ENCODE results near the gene AGBL5.

The AGBL5 gene, protein sequence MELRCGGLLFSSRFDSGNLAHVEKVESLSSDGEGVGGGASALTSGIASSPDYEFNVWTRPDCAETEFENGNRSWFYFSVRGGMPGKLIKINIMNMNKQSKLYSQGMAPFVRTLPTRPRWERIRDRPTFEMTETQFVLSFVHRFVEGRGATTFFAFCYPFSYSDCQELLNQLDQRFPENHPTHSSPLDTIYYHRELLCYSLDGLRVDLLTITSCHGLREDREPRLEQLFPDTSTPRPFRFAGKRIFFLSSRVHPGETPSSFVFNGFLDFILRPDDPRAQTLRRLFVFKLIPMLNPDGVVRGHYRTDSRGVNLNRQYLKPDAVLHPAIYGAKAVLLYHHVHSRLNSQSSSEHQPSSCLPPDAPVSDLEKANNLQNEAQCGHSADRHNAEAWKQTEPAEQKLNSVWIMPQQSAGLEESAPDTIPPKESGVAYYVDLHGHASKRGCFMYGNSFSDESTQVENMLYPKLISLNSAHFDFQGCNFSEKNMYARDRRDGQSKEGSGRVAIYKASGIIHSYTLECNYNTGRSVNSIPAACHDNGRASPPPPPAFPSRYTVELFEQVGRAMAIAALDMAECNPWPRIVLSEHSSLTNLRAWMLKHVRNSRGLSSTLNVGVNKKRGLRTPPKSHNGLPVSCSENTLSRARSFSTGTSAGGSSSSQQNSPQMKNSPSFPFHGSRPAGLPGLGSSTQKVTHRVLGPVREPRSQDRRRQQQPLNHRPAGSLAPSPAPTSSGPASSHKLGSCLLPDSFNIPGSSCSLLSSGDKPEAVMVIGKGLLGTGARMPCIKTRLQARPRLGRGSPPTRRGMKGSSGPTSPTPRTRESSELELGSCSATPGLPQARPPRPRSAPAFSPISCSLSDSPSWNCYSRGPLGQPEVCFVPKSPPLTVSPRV

DNA sequence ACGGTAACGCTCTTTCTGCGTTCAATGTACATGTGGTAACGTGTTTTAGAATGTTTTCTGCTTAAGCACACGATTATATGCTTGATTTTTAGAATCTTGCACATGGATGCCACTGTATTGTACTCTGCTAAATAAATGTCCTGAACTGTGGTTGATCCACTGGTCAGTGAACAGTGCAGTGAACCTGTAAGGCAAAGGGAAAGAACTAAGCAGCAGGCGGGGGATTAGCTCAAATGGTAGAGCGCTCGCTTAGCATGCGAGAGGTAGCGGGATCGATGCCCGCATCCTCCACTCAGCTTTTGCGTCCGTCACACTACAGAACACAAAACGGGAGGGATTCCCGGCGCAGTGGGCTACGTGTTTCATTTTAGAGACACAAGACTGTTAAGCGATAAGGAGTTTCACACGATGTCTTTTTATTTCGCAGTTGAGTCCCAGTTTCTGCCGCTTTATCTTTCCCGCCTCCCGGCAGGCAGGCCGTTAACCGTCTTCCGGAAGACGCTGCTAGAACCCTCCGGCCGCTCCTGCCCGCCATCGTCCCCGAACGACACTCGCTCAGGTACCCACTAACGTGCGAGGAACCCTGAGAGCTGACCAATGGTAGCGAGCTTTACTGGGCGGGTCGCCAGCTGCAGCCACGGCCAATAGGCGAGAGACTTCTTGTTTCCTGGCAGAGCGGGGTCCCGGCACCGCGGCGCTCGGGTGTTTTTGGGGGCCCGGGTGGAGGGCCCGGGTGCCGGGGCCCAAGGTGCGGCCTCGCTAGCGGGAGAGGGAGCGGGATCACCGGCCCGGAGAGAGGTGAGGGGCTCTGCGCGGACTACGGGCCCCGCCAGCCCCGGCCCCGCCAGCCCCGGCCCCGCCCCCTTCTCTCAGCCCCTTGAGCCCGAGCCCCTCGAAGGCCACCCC is at the start of gene AGBL5:
Gene AGBL5, plus strand, starts transcription at position 673 of the 906 bp plus-strand sequence. CDS start 1,291 bp downstream, outside the sequence.
- peak; percentile 36 to 97 (median 88) for DNase-seq

GRCh38 chr2:27001950-27002349 is 49.5 kb upstream of the AGBL5 start:
- DNase-seq = peak in 5 of 56 donors; percentile 13 to 55 (median 13)

- peak in 1 of 56 donors; percentile 41 for DNase-seq
These were observed 48.5 kb upstream of the AGBL5 start for GRCh38 chr2:27003007-27003406.

- peak in 1 of 56 donors; percentile 32 for DNase-seq
These were observed 47.6 kb upstream of the AGBL5 start for GRCh38 chr2:27003857-27004256.

- DNase-seq = no peak
These were observed 44.7 kb upstream of the AGBL5 start for GRCh38 chr2:27006602-27007415.

- DNase-seq = no peak
These were observed 43.8 kb upstream of the AGBL5 start for GRCh38 chr2:27007416-27008374.

DNA sequence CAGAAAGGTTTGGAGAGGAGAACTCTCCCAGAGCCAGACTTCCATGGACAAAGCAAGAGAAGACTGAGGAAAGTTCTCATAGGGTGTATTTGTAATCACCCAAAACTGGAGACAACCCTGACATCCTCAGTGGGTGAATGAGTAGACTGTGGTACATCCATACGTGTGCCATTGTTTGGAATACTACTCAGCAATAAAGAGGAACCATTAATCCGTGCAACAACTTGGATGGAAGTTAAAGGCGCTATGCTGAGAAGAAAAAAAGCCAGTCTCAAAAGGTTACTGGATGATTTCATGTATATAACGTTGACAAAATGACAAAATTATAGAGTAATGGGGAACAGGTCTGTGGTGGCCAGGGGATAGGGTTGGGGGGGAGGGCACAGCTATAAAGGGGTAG is 42.8 kb upstream of the AGBL5 start:
- DNase-seq = no peak

DNA sequence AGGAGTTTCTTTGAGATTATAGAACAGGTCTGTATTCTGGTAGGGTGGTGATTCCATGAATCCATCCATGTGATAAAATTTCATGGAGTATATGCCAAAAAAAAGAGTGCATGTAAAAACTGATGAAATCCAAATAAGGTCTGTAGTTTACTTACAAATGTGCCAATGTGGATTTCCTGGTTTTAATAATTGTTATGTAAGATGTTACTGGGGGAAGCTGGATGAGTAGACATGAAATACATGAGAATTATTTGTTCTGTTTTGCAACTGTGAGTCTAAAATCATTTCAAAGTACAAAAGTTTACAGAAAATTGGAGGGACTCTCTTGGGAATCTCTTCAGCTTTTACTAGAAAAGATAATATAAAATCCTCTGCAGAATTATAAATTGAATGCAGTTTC is 42.4 kb upstream of the AGBL5 start:
- DNase-seq = no peak

- DNase-seq = no peak
These were observed 41.8 kb upstream of the AGBL5 start for GRCh38 chr2:27009716-27010115.

GRCh38 chr2:27010139-27010538 is 41.3 kb upstream of the AGBL5 start:
- no peak for DNase-seq

DNA sequence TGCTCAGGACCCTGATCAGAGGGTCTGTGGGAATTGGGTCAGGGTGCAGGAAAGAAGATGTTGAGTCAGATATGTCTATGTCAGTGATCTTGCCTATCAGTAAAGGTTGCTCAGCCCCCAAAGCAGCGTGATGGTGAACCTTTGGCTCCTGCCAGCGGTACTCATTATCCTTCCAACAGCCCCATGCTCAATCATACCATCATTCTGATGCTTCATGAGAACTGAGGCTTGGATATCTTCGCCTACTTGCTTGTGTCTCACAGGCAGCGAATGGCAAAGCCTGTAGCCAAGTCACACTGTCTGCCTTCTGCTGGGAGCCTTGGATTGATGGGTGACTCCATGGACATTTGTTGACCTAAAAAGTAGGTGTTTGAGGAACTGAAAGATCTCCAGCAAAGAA is 37.7 kb upstream of the AGBL5 start:
- no peak for DNase-seq

GRCh38 chr2:27014771-27015433 is 36.6 kb upstream of the AGBL5 start:
- peak in 7 of 56 donors; percentile 9 to 29 (median 16) for DNase-seq

- DNase-seq = peak in 32 of 56 donors; percentile 6 to 73 (median 30)
These were observed 34.6 kb upstream of the AGBL5 start for GRCh38 chr2:27016801-27017325.

DNA sequence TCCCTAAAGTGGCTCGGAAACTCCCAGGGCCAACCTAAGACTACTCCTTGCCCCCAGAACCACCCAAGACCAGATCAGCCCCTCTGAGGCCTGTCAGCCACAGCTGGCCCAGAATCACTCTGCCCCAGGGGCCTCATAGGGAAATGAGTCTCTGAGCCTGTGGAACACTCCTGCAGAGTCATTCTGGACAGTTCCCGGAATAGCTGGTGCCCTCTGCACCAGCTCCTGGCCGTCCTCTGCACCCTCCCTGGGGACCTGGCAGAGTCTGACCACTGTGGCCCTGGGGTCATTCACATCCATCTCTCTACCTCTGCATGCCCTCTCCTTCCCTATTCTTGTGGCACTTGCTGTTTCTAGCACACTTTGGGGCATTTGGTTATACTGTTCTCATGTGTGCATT is 33.3 kb upstream of the AGBL5 start:
- no peak for DNase-seq

DNA sequence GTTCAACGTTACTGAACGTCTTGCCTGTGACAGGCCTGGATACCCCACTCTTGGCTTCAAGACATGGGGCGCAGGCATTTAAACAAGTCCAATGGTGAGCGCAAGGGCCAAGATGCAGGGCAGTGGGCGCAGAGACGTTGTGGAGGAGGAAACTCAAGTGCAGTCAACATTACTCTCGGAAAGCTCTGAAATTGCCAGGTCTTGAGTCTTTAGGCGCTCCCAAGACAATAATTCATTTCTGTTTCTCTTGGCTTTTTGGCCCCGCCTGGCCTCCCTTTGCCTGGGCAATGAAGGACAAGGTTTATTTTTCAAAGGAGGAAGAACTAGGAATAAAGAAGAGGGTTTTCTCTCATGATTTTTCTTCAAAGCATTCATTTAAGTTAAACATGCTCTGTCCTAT is 32.0 kb upstream of the AGBL5 start:
- no peak for DNase-seq

GRCh38 chr2:27019931-27020855 is 31.3 kb upstream of the AGBL5 start:
- DNase-seq = no peak
